Measurements from ENCODE around the gene RIT1. TPM values are rescaled to one million over a fixed set of nuclear protein-coding genes. Genes with fewer than 3 reads are reported as not detected.

RIT1 gene
- total and polyA plus RNA-seq, 2 of the 13 experiments (the other 11 are each of a cell fraction or from before 2014, with no cell fraction given), result 12.2 to 32.2 TPM

DNA sequence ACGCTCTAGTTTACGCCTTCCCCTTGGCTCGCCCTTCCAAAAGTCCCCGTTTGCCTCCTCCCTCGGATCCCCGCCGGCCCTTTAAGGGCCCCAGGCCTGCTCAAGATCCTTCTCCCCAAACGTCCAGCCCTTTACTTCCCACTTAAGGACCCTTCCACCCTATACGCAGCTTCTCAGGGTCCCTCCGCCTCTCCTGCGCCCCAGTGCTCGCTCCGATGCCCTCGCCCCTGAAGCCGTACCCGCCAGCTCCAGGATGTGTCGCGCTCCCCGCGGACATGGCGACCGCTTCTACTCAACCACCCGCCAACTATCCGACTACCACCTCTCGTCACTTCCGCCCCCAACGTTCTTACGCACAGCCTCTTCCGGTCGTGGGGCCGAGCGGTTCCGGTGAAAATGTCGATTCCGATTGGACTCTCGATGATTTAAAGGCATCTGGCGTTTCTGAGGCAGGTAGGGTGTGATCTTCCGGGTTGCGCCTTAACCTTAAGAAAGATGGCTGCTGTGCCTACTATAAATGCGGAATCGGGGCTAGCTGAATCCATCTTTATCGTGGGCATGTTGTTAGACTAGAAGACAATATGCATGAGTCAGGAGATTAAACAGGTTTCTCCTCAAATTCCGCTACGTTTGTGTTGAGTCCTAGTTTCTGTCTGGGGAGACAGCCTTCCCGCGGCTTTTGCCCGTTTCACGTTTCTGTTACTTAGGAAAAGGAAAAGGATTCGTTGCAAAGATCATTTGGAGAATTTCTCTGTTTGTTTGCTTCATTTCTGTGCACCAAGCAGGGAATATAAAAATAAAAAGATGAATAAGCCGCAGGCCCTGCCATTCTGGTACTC is 23.2 kb upstream of the RIT1 start, which contains the start of gene KHDC4 (continued):
- TF ChIP-seq TEAD3 (CRISPR knock-in tag; optimal IDR thresholded peaks at IDR 0.05; ENCODE audit: borderline replicate concordance) (peak; percentile 71), GABPA (IDR thresholded peaks at IDR 0.05; ENCODE audit: low read depth, low read length) (peak; percentile 97), GABPA (CRISPR knock-in tag; IDR thresholded peaks at IDR 0.05; ENCODE audit: low read depth) (peak; percentile 100), ZNF34 (CRISPR knock-in tag; IDR thresholded peaks at IDR 0.05; ENCODE audit: borderline replicate concordance) (no peak), BRD4 (CRISPR knock-in tag; IDR thresholded peaks at IDR 0.05) (peak; percentile 95), NCOR1 (IDR thresholded peaks at IDR 0.05; ENCODE audit: borderline replicate concordance, low read length) (no peak), YEATS2 (CRISPR knock-in tag; IDR thresholded peaks at IDR 0.05; ENCODE audit: borderline replicate concordance) (peak; percentile 92), ZSCAN21 (CRISPR knock-in tag; IDR thresholded peaks at IDR 0.05; ENCODE audit: borderline replicate concordance) (no peak; the same call in 1 of the 2 replicates), DMAP1 (CRISPR knock-in tag; IDR thresholded peaks at IDR 0.05) (peak; percentile 96), STAG1 (CRISPR knock-in tag; IDR thresholded peaks at IDR 0.05) (0 out of 2 replicates have a peak, but pooled peaks have one; percentile 6), ZNF501 (CRISPR knock-in tag; IDR thresholded peaks at IDR 0.05) (peak; percentile 73), FOXK2 (IDR thresholded peaks at IDR 0.05) (0 out of 2 replicates have a peak, but pooled peaks have one; percentile 55), FOXJ3 (CRISPR knock-in tag; IDR thresholded peaks at IDR 0.05; ENCODE audit: borderline replicate concordance) (peak; percentile 49; the same call in 1 of the 2 replicates), KMT2B (CRISPR knock-in tag; IDR thresholded peaks at IDR 0.05) (peak; percentile 88), NCOA1 (CRISPR knock-in tag; IDR thresholded peaks at IDR 0.05) (0 out of 2 replicates have a peak, but pooled peaks have one; percentile 20)
- TF ChIP-seq, protein P1, sequence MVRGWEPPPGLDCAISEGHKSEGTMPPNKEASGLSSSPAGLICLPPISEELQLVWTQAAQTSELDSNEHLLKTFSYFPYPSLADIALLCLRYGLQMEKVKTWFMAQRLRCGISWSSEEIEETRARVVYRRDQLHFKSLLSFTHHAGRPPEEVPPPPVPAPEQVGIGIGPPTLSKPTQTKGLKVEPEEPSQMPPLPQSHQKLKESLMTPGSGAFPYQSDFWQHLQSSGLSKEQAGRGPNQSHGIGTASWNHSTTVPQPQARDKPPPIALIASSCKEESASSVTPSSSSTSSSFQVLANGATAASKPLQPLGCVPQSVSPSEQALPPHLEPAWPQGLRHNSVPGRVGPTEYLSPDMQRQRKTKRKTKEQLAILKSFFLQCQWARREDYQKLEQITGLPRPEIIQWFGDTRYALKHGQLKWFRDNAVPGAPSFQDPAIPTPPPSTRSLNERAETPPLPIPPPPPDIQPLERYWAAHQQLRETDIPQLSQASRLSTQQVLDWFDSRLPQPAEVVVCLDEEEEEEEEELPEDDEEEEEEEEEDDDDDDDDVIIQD (CRISPR knock-in tag; IDR thresholded peaks at IDR 0.05; ENCODE audit: low read depth), result peak; percentile 67
- TF ChIP-seq, protein P2, sequence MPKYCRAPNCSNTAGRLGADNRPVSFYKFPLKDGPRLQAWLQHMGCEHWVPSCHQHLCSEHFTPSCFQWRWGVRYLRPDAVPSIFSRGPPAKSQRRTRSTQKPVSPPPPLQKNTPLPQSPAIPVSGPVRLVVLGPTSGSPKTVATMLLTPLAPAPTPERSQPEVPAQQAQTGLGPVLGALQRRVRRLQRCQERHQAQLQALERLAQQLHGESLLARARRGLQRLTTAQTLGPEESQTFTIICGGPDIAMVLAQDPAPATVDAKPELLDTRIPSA (CRISPR knock-in tag; IDR thresholded peaks at IDR 0.05; ENCODE audit: borderline replicate concordance), result no peak
- TF ChIP-seq, protein P3, sequence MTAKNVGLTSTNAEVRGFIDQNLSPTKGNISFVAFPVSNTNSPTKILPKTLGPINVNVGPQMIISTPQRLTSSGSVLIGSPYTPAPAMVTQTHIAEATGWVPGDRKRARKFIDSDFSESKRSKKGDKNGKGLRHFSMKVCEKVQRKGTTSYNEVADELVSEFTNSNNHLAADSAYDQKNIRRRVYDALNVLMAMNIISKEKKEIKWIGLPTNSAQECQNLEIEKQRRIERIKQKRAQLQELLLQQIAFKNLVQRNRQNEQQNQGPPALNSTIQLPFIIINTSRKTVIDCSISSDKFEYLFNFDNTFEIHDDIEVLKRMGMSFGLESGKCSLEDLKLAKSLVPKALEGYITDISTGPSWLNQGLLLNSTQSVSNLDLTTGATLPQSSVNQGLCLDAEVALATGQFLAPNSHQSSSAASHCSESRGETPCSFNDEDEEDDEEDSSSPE (CRISPR knock-in tag; IDR thresholded peaks at IDR 0.05), result peak; percentile 90
- TF ChIP-seq, protein P4, sequence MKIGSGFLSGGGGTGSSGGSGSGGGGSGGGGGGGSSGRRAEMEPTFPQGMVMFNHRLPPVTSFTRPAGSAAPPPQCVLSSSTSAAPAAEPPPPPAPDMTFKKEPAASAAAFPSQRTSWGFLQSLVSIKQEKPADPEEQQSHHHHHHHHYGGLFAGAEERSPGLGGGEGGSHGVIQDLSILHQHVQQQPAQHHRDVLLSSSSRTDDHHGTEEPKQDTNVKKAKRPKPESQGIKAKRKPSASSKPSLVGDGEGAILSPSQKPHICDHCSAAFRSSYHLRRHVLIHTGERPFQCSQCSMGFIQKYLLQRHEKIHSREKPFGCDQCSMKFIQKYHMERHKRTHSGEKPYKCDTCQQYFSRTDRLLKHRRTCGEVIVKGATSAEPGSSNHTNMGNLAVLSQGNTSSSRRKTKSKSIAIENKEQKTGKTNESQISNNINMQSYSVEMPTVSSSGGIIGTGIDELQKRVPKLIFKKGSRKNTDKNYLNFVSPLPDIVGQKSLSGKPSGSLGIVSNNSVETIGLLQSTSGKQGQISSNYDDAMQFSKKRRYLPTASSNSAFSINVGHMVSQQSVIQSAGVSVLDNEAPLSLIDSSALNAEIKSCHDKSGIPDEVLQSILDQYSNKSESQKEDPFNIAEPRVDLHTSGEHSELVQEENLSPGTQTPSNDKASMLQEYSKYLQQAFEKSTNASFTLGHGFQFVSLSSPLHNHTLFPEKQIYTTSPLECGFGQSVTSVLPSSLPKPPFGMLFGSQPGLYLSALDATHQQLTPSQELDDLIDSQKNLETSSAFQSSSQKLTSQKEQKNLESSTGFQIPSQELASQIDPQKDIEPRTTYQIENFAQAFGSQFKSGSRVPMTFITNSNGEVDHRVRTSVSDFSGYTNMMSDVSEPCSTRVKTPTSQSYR (CRISPR knock-in tag; IDR thresholded peaks at IDR 0.05; ENCODE audit: borderline replicate concordance), result peak; percentile 33; the same call in 1 of the 2 replicates
